Stimulated activated CD8-positive, alpha-beta memory T cell treated with anti-CD3 and anti-CD28 coated beads, Interleukin-15, amount 100 ng/mL, for 4 hours (primary cell): ENCODE data around the gene SLC9A9.
"Not testable (repeated sequence)": the region's sequence is repeated elsewhere in the genome, so short reads cannot be mapped to it uniquely, and the experiment has no call there.

ENCODE experiments used
- DNase-seq, 2 donors: peaks; one replicate each; pipeline ENCODE4 v3.0.0-alpha.2; 2020; ENCODE audit warnings: low read depth in 2 of 2

Gene SLC9A9

DNA sequence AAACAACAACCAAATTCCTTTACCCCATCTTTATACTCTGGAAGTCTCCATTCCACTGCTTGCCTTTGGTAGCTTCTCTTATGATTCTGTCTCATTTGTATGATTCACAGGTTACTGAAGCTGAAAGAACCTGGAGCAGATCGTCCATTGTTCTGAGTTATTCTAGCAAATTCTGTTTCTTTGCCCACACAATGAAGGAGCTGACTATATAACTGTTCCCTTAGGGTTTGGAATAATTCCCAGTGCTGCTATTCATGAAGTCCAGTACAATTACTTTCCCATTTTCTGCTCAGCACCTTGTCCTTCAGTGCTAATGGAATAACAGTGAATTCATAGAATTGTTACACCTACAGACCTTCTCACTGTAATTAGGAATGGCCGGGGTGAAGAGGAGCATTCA is 560.9 kb downstream of the SLC9A9 start:
- no peak for DNase-seq

- DNase-seq: no peak
Measured at GRCh38 chr3:143286392-143287010, 561.8 kb downstream of the SLC9A9 start.

GRCh38 chr3:143283432-143284128 is 564.7 kb downstream of the SLC9A9 start:
- no peak for DNase-seq

DNA sequence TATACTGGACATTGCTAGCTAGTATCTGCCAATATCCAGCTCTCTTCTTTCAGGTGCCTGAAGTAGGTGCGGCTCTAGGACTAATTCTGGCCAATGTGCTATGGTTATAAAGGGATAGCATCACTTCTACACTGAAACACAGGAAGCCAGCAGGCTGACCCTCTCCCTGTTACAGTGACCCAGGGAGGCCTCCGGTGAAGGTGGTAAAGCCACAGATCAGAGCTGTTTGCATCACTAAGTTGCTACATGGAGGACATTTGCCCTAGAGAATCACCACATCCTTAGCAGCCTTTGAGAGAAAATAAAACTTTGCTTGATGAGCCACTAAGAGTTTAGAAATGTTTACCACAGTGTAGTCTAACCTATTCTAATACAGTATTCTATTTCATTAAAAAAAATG is 567.3 kb downstream of the SLC9A9 start:
- DNase-seq: peak in 1 of 2 donors; percentile 3

GRCh38 chr3:143279567-143279966 is 568.7 kb downstream of the SLC9A9 start:
- not testable (repeated sequence) for DNase-seq

DNA sequence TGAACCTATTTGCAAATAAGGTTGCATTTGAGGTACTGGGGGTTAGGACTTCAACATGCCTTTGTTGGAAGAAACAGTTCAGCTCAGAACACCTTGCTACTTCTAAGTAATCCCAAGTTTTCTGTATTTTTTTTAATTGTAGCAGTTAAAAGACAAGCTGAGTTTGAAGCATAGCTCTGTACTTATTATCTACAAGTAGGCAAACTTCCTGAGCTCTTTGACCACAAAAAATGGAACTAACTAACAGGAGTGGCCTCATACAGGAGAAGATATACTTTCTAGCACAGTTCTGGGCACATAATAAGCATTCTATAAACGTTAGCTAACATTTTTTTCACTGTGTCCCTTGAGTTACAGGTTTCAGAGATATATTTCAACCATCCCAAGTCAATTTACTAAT is 569.5 kb downstream of the SLC9A9 start:
- no peak for DNase-seq

DNA sequence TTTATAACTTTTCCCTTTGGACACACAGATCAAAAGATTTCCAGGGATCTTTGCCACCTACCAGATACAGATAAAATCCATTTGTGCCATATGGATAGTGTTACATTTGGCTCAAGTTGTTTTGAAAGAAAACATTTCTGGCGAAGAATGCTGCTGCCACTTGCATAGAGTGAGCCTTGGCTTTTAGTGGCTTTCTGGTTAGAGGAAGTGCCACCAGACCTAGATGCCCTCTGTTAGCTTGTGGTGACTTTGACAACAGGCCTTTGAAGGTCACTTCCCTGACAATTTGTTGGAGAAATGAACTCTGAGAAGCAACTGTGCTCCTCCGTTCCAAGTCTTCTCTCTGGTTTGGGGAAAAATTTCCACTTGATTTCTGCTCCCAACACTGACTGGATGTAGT is 570.7 kb downstream of the SLC9A9 start:
- DNase-seq: no peak

GRCh38 chr3:143276592-143276991 is 571.7 kb downstream of the SLC9A9 start:
- no peak for DNase-seq

DNA sequence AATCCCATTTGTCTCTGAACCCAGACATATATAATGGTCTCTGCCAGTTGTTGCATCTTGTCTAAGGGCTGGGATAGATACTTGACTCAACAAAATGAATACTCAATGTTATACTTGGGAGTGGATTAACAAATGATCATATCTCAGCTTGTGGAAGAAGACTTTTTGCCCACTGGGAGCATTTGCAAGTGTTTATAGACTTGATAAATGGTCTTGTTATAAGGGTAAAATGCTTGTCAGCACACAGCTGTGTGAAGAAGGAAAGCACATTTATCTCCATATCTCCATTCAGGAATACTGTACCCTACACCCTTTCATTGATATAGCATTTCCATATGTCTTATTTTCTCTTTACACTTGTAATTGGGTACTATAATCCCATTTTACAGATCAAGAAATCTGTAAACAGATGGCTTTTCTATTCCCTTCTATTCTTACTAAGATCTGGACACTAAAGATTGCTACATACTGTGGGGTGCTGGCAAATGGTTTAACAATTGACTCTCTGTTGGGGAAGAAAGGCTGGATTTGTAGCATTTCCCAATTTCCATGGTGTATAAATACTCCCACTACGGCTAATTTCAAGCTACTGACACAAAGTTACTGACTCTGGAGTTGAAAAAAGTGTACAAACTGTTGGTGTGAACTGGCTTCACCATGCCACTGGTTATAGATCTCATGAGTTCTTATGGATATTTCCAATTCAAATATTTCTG is 574.1 kb downstream of the SLC9A9 start:
- no peak for DNase-seq

- DNase-seq: no peak
Measured at GRCh38 chr3:143271136-143271535, 577.1 kb downstream of the SLC9A9 start.

DNA sequence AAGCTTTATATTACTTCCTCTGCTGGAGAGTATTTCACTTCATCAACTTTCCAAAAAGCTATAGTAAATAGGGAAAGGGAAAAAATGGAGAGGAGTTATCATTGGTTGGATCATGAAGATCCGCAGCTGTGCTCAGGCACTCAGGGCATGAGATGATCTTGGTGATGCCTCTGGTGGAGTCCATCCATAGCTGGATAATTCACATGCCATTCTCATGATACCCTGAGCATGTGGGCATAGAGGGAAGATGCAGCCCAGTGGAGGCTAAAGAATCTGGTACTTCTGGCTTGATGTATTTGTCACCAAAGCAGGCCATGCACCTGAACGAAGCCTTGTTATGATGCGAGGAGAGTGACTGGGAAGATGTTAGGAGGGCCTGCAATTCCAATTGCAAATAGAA is 578.5 kb downstream of the SLC9A9 start:
- no peak for DNase-seq

DNA sequence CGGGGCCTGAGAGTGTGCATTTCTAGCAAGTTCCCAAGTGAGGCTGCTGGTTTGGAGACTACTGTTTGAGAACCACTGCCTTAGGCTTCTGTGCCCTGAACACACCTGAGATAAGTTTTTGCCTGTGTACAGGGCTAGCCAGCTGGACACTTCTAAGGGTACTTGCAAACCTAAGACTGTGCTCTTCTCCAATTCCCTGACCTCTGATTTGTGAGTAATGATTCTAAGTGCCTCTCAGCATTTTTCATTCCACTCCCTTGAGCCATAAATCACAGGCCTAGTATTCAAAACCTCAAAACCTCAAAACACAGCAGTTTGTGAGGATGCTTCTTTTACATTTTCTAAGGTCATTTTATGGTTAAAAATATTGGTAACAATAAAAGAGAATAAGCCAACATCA is 580.3 kb downstream of the SLC9A9 start:
- no peak for DNase-seq

- no peak for DNase-seq
Measured at GRCh38 chr3:143266927-143267326, 581.3 kb downstream of the SLC9A9 start.

- DNase-seq: no peak
Measured at GRCh38 chr3:143266511-143266910, 581.8 kb downstream of the SLC9A9 start.

- DNase-seq: no peak
Measured at GRCh38 chr3:143265501-143266070, 582.7 kb downstream of the SLC9A9 start.

- no peak for DNase-seq
Measured at GRCh38 chr3:143263852-143264513, 584.3 kb downstream of the SLC9A9 start.

GRCh38 chr3:143261848-143262247 is 586.4 kb downstream of the SLC9A9 start:
- DNase-seq: no peak

DNA sequence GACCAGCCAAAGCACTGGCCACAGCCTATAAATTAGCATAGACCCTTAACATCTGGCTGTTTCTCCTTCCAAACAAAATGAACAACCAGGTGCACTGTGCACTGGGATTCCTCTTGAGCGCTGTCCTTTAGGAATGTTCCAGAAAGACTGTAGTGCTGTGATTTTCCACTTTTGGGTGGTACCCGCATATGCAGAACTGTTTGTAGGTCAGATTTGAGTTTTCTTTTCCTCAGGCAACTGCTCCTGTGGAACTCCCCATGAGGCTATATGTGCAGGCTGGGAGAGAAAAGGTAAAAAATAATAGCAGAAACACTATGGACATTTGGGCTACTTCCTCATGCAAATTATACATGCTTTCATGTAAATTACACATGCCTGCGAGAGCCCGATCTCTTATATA is 589.6 kb downstream of the SLC9A9 start:
- DNase-seq: no peak

GRCh38 chr3:143256416-143256815 is 591.9 kb downstream of the SLC9A9 start:
- DNase-seq: no peak

- no peak for DNase-seq
Measured at GRCh38 chr3:143255739-143256138, 592.5 kb downstream of the SLC9A9 start.

DNA sequence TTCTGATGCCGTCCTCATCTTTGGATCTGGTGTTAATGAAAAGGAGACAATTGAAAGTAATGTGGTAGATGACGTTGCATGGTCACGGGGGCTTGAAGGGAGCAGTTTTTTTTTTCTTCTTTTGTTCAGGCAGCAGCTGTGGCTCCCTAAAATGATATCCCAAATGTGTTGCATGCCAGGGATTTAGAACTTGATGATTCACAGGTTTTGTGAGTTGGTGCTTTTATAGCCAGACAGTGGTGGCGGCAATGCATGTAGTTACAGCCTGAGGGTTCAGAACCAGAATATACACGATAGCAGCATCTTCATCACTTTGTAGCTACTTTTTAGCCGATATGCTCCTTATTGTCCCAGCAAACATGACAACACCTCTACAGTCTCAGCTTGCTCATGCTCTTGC is 595.3 kb downstream of the SLC9A9 start:
- no peak for DNase-seq

- DNase-seq: no peak
Measured at GRCh38 chr3:143249014-143249413, 599.3 kb downstream of the SLC9A9 start.
